Measurements from ENCODE around the gene LBR. TPM values are rescaled to one million over a fixed set of nuclear protein-coding genes. Genes with fewer than 3 reads are reported as not detected.

Gene LBR
- total and polyA plus RNA-seq, 2 experiments from 2014 or later, result 22.0 to 27.0 TPM

DNA sequence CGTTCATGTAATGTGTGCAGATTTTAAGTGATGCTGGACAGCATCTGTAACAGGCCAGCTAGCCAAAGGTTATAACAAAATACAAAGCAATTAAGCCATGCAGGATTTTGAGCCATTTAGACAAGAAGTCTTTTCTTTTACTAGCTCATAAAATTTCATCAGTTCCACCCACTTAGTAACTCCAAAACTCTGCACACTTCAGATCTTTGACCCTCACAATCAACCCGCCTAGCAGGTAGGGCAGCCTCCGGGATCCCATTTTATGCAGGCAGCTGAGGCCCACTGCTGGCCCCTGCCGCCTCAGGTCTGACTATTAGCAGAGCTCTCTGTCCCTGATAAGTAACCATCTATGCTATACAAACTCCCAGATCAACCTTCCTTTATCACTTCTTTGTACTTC, 9.2 kb downstream of the LBR start:
- Histone ChIP-seq H3K27me3 (no peaks in the 10 kb centered on the region), H3K9me3 (ENCODE audit: low read depth) (no peaks in the 10 kb centered on the region), H3K36me3 (peaks cover 33% of the 10 kb centered on the region), H3K4me1 (ENCODE audit: low read depth) (peaks cover 3% of the 10 kb centered on the region), H3K27ac (no peak overlapping the region), H3K4me3 (no peak overlapping the region)
- TF ChIP-seq, protein P1, sequence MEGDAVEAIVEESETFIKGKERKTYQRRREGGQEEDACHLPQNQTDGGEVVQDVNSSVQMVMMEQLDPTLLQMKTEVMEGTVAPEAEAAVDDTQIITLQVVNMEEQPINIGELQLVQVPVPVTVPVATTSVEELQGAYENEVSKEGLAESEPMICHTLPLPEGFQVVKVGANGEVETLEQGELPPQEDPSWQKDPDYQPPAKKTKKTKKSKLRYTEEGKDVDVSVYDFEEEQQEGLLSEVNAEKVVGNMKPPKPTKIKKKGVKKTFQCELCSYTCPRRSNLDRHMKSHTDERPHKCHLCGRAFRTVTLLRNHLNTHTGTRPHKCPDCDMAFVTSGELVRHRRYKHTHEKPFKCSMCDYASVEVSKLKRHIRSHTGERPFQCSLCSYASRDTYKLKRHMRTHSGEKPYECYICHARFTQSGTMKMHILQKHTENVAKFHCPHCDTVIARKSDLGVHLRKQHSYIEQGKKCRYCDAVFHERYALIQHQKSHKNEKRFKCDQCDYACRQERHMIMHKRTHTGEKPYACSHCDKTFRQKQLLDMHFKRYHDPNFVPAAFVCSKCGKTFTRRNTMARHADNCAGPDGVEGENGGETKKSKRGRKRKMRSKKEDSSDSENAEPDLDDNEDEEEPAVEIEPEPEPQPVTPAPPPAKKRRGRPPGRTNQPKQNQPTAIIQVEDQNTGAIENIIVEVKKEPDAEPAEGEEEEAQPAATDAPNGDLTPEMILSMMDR (IDR thresholded peaks at IDR 0.05; ENCODE audit: low read depth, low read length), result no peak
- no peak for DNase-seq (ENCODE audit: low read depth in 1 of 2, low spot score in 1 of 2)

DNA sequence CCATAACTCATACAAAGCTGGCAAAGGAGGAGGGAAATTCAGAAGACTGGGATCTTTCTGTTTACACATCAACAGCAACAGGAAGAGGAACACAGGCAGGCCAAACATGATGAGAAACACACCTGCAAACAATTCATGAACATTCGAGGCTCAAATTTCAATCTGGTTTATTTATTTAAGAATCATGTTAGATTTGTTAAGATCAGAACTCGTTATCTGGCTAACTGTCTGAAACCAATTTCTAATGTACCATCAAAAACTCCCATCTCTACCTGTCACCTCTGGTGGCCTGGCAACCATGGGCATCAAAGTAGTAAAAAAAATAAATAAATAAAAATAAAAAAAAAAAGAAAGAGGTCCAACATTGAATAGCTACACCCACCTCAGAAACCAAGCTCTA, 9.8 kb downstream of the LBR start:
- Histone ChIP-seq H3K9me3 (ENCODE audit: low read depth) (no peaks in the 10 kb centered on the region), H3K27ac (no peak overlapping the region), H3K4me1 (ENCODE audit: low read depth) (no peaks in the 10 kb centered on the region), H3K36me3 (peaks cover 33% of the 10 kb centered on the region), H3K4me3 (no peak overlapping the region), H3K27me3 (no peaks in the 10 kb centered on the region)
- TF ChIP-seq, protein P1 (IDR thresholded peaks at IDR 0.05; ENCODE audit: low read depth, low read length), result no peak
- DNase-seq (ENCODE audit: low read depth in 1 of 2, low spot score in 1 of 2), result no peak

DNA sequence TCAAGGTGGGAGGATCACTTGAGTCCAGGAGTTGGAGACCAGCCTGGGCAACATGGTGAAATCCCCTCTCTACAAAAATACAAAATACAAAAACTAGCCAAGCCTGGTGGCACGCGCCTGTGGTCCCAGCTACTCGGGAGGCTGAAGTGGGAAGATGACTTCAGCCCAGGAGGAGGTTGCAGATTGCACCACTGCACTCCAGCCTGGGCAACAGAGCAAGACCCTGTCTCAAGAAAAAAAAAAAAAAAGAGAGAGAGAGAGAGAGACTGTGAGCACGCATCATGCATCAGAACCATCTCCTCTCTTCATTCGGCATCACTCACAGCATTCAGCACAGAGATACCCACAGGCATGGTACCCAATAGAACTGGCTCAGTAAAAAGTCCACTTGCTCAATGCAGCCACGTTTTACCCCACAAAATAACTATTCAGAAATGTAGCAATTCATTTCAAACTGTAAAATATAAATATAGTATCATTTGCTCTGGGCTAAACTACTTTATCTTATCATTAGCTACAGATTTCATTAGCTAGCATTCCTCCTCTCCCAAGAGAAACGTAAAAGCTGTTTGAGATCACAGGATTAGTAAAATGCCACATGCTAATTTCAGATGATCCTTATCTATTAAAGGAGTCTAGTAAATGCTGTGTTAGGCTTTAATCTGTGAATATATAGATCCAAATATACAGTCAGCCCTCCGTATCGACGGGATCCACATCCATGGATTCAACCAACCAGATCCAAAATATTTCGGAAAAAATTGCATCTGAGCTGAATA, 11.7 kb downstream of the LBR start:
- TF ChIP-seq, protein P1 (IDR thresholded peaks at IDR 0.05; ENCODE audit: low read depth, low read length), result no peak
- no peak for DNase-seq (ENCODE audit: low read depth in 1 of 2, low spot score in 1 of 2)
- H3K4me1 ChIP-seq (ENCODE audit: low read depth), result no peaks in the 10 kb centered on the region
- H3K4me3 ChIP-seq, result no peak overlapping the region
- peaks cover 45% of the 10 kb centered on the region for H3K36me3 ChIP-seq
- H3K9me3 ChIP-seq (ENCODE audit: low read depth), result no peaks in the 10 kb centered on the region
- H3K27me3 ChIP-seq, result no peaks in the 10 kb centered on the region
- no peak overlapping the region for H3K27ac ChIP-seq

DNA sequence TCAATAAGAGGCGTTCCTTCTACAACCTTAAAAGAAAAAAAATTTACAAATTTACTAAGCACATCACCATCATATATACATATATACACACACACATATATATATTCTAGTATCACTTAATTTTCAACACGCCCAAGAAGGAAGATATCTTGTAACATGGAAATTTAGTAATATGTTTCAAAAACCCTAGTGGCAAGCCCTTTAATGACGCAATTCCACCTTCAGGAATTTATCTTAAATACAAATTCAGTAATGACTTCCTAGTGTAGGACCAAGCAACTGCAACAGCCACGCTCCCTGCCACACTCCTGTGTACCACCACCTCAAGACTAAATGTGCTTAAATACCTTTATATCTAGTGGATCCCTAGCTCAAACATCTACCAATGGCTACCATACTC, 12.5 kb downstream of the LBR start:
- H3K27ac ChIP-seq, result no peak overlapping the region
- H3K4me1 ChIP-seq (ENCODE audit: low read depth), result no peaks in the 10 kb centered on the region
- H3K9me3 ChIP-seq (ENCODE audit: low read depth), result no peaks in the 10 kb centered on the region
- no peak for DNase-seq (ENCODE audit: low read depth in 1 of 2, low spot score in 1 of 2)
- no peak overlapping the region for H3K4me3 ChIP-seq
- H3K27me3 ChIP-seq, result no peaks in the 10 kb centered on the region
- TF ChIP-seq, protein P1 (IDR thresholded peaks at IDR 0.05; ENCODE audit: low read depth, low read length), result no peak
- peaks cover 48% of the 10 kb centered on the region for H3K36me3 ChIP-seq

DNA sequence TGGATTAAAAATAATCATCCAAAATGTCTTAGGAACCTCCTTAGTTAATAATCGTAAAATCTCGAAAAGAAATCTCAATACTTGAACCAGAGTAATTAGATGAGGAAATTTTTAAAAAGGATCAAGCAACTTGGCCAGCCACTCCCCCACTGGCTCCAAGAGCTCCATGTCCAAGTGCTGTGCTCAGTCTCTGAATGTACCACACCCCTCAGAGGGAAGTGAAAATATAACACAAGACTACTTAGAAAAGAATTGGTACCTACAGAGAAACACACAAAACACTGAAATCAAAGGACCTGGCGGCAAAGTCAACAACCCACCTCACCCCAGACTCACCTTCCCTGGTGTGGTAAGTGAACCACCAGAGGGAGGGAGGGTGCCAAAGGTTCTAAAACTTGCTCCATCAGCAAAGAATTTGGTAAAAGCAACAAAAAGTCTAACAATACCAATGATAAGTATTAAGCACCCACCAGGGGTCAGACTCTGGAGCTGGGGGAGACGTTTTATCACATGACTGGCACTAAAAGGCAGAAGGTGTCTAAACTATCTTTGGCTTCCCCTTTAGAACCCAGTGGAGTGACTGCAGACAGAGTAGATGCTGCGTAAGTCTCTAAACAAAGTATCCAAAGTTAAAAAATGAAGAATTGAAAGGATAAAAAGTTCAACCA, 14.0 kb downstream of the LBR start:
- TF ChIP-seq, protein P1 (IDR thresholded peaks at IDR 0.05; ENCODE audit: low read depth, low read length), result no peak
- Histone ChIP-seq H3K27ac (no peak overlapping the region), H3K4me1 (ENCODE audit: low read depth) (no peaks in the 10 kb centered on the region), H3K36me3 (peaks cover 39% of the 10 kb centered on the region), H3K27me3 (no peaks in the 10 kb centered on the region), H3K9me3 (ENCODE audit: low read depth) (no peaks in the 10 kb centered on the region), H3K4me3 (no peak overlapping the region)
- no peak for DNase-seq (ENCODE audit: low read depth in 1 of 2, low spot score in 1 of 2)

Data from cardiac muscle cell (in vitro differentiated cells and primary cell).